Glomerular visceral epithelial cell (primary cell): ENCODE measurements around the gene PCDHGC3.

ENCODE experiments used
- DNase-seq: peaks from one replicate; pipeline ENCODE4 v3.0.0-alpha.2; 2016; ENCODE audit errors: extremely low spot score

PCDHGC3 gene

GRCh38 chr5:141523991-141524390, 48.2 kb downstream of the PCDHGC3 start:
- DNase-seq: no peak

DNA sequence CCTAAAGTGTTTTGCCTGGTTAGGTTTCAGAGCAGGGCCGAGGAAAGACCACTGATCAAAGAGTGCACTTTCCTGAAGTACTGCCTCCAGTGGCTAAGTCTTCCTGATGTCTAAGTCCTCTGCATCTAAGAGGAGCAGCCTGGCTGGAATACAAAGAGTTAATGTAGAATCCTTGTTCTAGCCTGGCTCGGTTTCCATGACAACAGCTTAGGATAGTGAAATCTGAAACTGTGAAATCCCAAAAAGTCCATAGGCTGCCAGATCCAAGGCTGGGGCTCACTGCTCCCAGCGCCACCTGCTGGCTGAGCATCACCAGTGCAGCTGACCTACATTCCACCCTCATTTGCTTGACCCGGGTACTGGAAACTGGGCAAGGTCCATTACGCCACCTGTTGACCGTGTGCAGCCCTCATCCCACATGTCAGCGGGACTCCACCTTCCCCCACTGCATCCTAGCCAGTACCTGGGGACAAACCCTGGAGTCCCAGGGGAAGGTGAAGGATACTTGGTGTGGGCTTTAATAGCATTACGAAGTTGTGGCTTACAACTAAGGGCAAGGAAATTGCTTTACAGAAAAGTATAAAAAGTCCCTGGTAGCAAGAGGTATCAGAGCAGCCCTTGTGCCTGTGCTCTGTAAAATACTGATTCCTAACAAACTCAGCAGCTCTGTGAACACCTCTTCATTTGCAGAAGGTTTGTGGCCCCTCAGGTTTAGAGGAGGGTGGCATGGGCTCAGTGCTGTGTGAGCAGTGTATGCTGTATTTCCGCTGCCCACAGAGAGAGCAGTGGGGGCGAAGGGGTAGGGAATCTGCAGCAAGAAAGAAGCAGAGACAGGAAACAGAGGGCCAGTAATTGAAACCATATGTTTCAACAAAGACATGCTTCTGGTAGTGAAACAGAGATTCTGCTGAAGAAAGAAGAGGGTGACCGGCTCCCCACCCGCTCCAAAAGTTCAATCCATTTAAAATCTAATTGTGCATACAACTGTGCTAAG, 49.1 kb downstream of the PCDHGC3 start:
- DNase-seq: peak; percentile 96

GRCh38 chr5:141525653-141526052, 49.9 kb downstream of the PCDHGC3 start:
- no peak for DNase-seq

DNA sequence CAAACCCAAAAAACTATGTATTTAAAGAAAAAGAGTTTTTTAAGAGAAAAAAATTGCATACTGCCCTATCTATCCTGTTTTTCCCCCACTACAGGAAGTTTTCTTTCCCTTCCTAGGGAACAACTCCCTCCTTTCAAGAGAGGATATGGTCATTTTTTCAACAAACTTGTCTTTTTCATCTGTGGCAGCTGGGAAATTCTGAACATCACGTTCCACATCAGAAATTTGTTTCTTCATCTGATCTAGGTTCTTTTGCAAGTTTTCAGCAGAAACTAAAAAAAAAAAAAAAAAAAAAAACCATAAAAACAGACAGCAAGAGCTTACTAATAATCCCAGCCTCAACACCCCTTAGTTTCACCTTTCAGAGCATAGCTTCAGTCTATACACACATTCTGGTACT, 51.7 kb downstream of the PCDHGC3 start:
- no peak for DNase-seq
